HG03469 (cell line): ENCODE results near the gene PROM1.

Experiments used
- ATAC-seq: cut with Tn5 transposase; IDR thresholded peaks from one replicate; pipeline ENCODE4 v1.9.1; 2021; ENCODE audit warnings: mild to moderate bottlenecking, moderate library complexity, moderate number of reproducible peaks; ENCODE audit not compliant: unreplicated experiment

Gene PROM1

GRCh38 chr4:15920723-15921591 lies 162.9 kb downstream of the PROM1 start:
- ATAC-seq = no peak

GRCh38 chr4:15918484-15919129 lies 165.2 kb downstream of the PROM1 start:
- no peak for ATAC-seq
